HepG2 (cell line): ENCODE measurements around the gene C18orf54. TPM values are rescaled to one million over a fixed set of nuclear protein-coding genes. Genes with fewer than 3 reads are reported as not detected.
"Not testable (repeated sequence)": the region's sequence is repeated elsewhere in the genome, so short reads cannot be mapped to it uniquely, and the experiment has no call there.

Experiments
- ATAC-seq: fragments of 200-7000 bp; cut with Tn5 transposase; 3 replicates; pipeline ENCODE4 v1.9.1; 2020; ENCODE audit warnings: mild to moderate bottlenecking, moderate library complexity
- BruUV-seq: library from RNA; stranded (reverse); fragments of 400-500 nt; replicated peaks from 2 replicates; lab custom pipeline; 2021; lab: Mats Ljungman, UMichigan
- CTCF ChIA-PET: fragments of 300-600 bp; formaldehyde crosslinking; extraction: SDS; loops from one replicate; lab custom pipeline; 2021; ENCODE audit warnings: low total read pairs, inconsistent platforms, low intra/inter-chr PET ratio; lab: Yijun Ruan, JAX
- POLR2A ChIA-PET: fragments of 350-600 bp; sonication (Branson Sonifier 250); formaldehyde crosslinking; loops from one replicate; lab custom pipeline; 2020; ENCODE audit warnings: antibody characterized with exemption, inconsistent platforms; lab: Yijun Ruan, JAX
- DNase-seq: peaks from one replicate; pipeline ENCODE4 v3.0.0-alpha.2; 2015; ENCODE audit warnings: low spot score
- FAIRE-seq: peaks from 3 replicates; lab custom pipeline; 2011; peaks lifted over from hg19 to GRCh38; lab: Jason Lieb, UNC
- H2AFZ ChIP-seq: one replicate; pipeline ENCODE4 v1.6.1; 2011; ENCODE audit warnings: low read length, inconsistent platforms
- H3K27ac ChIP-seq: fragments of 300-600 bp; 3 replicates; pipeline ENCODE4 v1.8.0; 2011; ENCODE audit warnings: mixed run types, mild to moderate bottlenecking, mixed read lengths, low read length, inconsistent platforms; ENCODE audit not compliant: insufficient read depth; ENCODE audit errors: extremely low read length
- H3K27me3 ChIP-seq, 2 experiments: fragments of 200-600 bp in 1 of 2; 2 replicates in 1 of 2; 3 replicates in 1 of 2; pipeline versions ENCODE4 v1.6.0 to v1.8.0; 2011; ENCODE audit warnings: low read length in 2 of 2, mild to moderate bottlenecking in 2 of 2, moderate library complexity in 2 of 2, inconsistent platforms in 1 of 2; ENCODE audit not compliant: insufficient read depth in 2 of 2, control insufficient read depth in 1 of 2
- H3K36me3 ChIP-seq, 2 experiments: fragments of 200-600 bp in 1 of 2; replicated peaks in 1 of 2; 2 replicates in 1 of 2; 3 replicates in 1 of 2; pipeline versions ENCODE4 v1.5.1 to v1.8.0; 2011; ENCODE audit warnings: low read length in 2 of 2, inconsistent platforms in 1 of 2; ENCODE audit not compliant: insufficient read depth in 2 of 2, control insufficient read depth in 1 of 2
- H3K4me1 ChIP-seq: 2 replicates; pipeline ENCODE4 v1.5.1; 2012; ENCODE audit warnings: low read length, inconsistent platforms; ENCODE audit not compliant: insufficient read depth
- H3K4me2 ChIP-seq: 2 replicates; pipeline ENCODE4 v1.6.0; 2011; ENCODE audit warnings: low read depth, low read length, inconsistent platforms
- H3K4me3 ChIP-seq, 3 experiments: fragments of 200-600 bp in 1 of 3; sonication (generic), shearing (Covaris generic) in 1 of 3; replicated peaks in 1 of 3; 2 replicates each; pipeline ENCODE4 v1.5.1; 2011 to 2016; ENCODE audit warnings: low read length in 3 of 3, inconsistent platforms in 2 of 3, low read depth in 2 of 3, mild to moderate bottlenecking in 2 of 3, control low read depth in 1 of 3, mixed read lengths in 1 of 3; ENCODE audit not compliant: insufficient read depth in 1 of 3
- H3K79me2 ChIP-seq: one replicate; pipeline ENCODE4 v1.6.1; 2011; ENCODE audit warnings: low read length, inconsistent platforms; ENCODE audit not compliant: insufficient read depth
- H3K9ac ChIP-seq: 2 replicates; pipeline ENCODE4 v1.6.0; 2011; ENCODE audit warnings: mild to moderate bottlenecking, low read depth, low read length, inconsistent platforms; ENCODE audit not compliant: insufficient read depth
- H3K9me3 ChIP-seq: 2 replicates; pipeline ENCODE4 v1.5.1; 2012; ENCODE audit warnings: mild to moderate bottlenecking, low read length
- H4K20me1 ChIP-seq: 2 replicates; pipeline ENCODE4 v1.6.0; 2011; ENCODE audit warnings: inconsistent platforms, mild to moderate bottlenecking, low read length, moderate library complexity; ENCODE audit not compliant: insufficient read depth
- GABPA ChIP-seq, 2 experiments: IDR thresholded peaks; 2 replicates each; pipeline ENCODE4 v1.6.1; 2011 to 2016; ENCODE audit warnings: low read depth in 2 of 2, low read length in 1 of 2, missing biosample characterization in 1 of 2, missing genetic modification characterization in 1 of 2
- NFIB ChIP-seq: sonication (generic); formaldehyde crosslinking; IDR thresholded peaks from 2 replicates; pipeline ENCODE4 v1.9.0; 2021; ENCODE audit warnings: missing genetic modification reagents, mild to moderate bottlenecking, borderline replicate concordance
- WGBS: methylation state at CpG from one replicate; pipeline ENCODE4 v1.1.6; 2017; ENCODE audit warnings: low lambda C conversion rate; 5-methylcytosine and 5-hydroxymethylcytosine counted together
- in situ Hi-C: cut with HindIII; loops from 2 replicates; pipeline ENCODE4 v1.10.0; 2017; ENCODE audit warnings: low pct_unique_long_range_greater_than_20kb; ENCODE audit not compliant: extremely low pct_ligation_motif_present
- intact Hi-C: fragments of 100-400 bp; cut with micrococcal nuclease; formaldehyde crosslinking; loops from one replicate; pipeline ENCODE4 v1.10.0; 2022; ENCODE audit not compliant: unreplicated experiment
- polyA plus RNA-seq, 8 experiments: library from polyadenylated mRNA; depleted of rRNA in 3 of 8; stranded (reverse) in 7 of 8; unstranded in 1 of 8; fragments of >200 nt; fragmentation: Illumina TruSeq in 4 of 8; extraction: Trizol in 4 of 8; gene quantifications; 2 replicates each; pipeline versions ENCODE4 v1.2.1 to v1.2.3, GENCODE V29; 2011 to 2016; ENCODE audit warnings: low read depth in 4 of 8, missing spikeins in 1 of 8, mixed read lengths in 1 of 8; ENCODE audit not compliant: insufficient read depth in 1 of 8
- total RNA-seq, 5 experiments: library from RNA; depleted of rRNA; stranded (reverse); fragments of >200 nt; fragmentation: Illumina TruSeq; extraction: Trizol; gene quantifications; 2 replicates each; pipeline ENCODE4 v1.2.3, GENCODE V29; 2016; ENCODE audit warnings: low read depth in 1 of 5

Gene C18orf54
- total and polyA plus RNA-seq, 2 of the 13 experiments (the other 11 are each of a cell fraction or from before 2014, with no cell fraction given): 1.8 to 2.5 TPM

DNA sequence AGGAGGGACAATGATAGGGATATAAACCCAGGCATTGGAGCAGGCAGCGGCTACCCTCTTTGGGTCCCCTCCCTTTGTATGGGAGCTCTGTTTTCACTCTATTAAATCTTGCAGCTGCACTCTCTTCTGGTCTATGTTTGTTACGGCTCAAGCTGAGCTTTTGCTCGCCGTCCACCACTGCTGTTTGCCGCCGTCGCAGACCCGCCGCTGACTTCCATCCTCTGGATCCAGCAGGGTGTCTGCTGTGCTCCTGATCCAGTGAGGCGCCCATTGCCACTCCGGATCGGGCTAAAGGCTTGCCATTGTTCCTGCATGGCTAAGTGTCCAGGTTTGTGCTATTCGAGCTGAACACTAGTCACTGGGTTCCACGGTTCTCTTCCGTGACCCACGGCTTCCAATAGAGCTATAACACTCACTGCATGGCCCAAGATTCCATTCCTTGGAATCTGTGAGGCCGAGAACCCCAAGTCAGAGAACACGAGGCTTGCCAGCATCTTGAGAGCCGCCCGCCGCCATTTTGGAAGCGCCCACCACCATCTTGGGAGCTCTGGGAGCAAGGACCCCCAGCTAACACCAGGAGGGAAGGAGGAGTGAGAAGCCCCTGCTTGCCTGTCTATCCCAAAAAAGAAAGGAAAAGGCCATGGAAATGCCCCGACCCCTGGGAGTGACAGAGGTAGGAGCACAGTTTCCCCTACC lies 29.2 kb downstream of the C18orf54 start:
- intact Hi-C loops: loop anchor here (10.0 kb wide), 1 partner anchor 568 kb away; the partner anchor contains the start of gene CCDC68
- H2AFZ ChIP-seq, H3K27ac ChIP-seq, H3K4me3 ChIP-seq, H3K9ac ChIP-seq, H3K79me2 ChIP-seq, in situ Hi-C loops, CTCF ChIA-PET, POLR2A ChIA-PET, FAIRE-seq, H3K9me3 ChIP-seq, H3K4me2 ChIP-seq, DNase-seq, H3K27me3 ChIP-seq, H4K20me1 ChIP-seq, BruUV-seq, ATAC-seq, H3K36me3 ChIP-seq: not testable (repeated sequence)
- 94% methylated on average over 23 of the region's 23 CpGs for WGBS
- peaks cover 38% of the 10 kb centered on the region for H3K4me1 ChIP-seq

DNA sequence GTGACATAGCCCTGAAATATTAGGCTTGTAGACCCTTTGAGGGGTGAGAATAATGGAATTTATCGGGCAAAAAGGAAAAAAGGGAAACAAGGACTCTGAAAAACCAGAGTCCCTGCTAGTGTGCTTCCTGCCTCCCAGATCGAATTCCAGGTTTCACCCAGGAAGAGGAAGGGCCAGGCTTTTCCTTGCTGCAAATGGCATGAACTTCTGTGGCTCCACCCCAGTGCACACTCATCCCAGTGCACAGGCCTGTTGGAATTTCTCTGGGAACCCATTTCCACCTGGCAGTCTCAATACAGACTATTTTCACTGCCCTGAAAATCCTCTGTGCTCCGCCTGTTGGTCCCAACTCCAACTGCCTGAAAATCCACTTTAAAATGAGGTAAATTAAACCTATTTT lies 29.9 kb downstream of the C18orf54 start:
- DNase-seq: no peak
- no peak; the same call in 2 of the 3 replicates for ATAC-seq
- 71% methylated on average over 3 of the region's 3 CpGs for WGBS
- in situ Hi-C loops: no loop called here
- H3K36me3 ChIP-seq: no peaks in the 10 kb centered on the region
- peak overlapping the region; percentile 64 for H2AFZ ChIP-seq
- H4K20me1 ChIP-seq: no peaks in the 10 kb centered on the region
- H3K4me1 ChIP-seq: peaks cover 38% of the 10 kb centered on the region
- ChIA-PET POLR2A (no interaction called here), CTCF (no interaction called here)
- no peaks in the 10 kb centered on the region for H3K27me3 ChIP-seq
- H3K4me2 ChIP-seq: peak overlapping the region; percentile 25; the same call in 1 of the 2 replicates
- H3K27ac ChIP-seq: no peak overlapping the region
- H3K4me3 ChIP-seq: no peak overlapping the region; a peak in 1 of 6 replicates
- no peak for TF ChIP-seq NFIB (CRISPR knock-in tag)
- TF ChIP-seq GABPA (IDR thresholded peaks at IDR 0.05; ENCODE audit: low read depth, low read length): no peak
- peak; percentile 39; the same call in 1 of the 2 replicates for TF ChIP-seq GABPA (CRISPR knock-in tag; IDR thresholded peaks at IDR 0.05; ENCODE audit: low read depth)
- intact Hi-C loops: loop anchor here (10.0 kb wide), 1 partner anchor 567 kb away; the partner anchor contains the start of gene CCDC68
- FAIRE-seq: no peak
- H3K79me2 ChIP-seq: no peaks in the 10 kb centered on the region
- BruUV-seq: no TSS peak
- no peaks in the 10 kb centered on the region for H3K9me3 ChIP-seq
- H3K9ac ChIP-seq: no peak overlapping the region
